Measurements from ENCODE around the gene ZRANB1. TPM values are rescaled to one million over a fixed set of nuclear protein-coding genes. Genes with fewer than 3 reads are reported as not detected.

Gene ZRANB1
- total RNA-seq = 10 to 100 TPM in 1 of 2 experiments, 1 to 10 TPM in 1; 9.8 to 11.5 TPM

GRCh38 chr10:124941823-124942222 is at the start of gene ZRANB1:
Gene ZRANB1 (plus strand): TSS chr10:124942123. CDS start chr10:124942494, 371 bp downstream.
- Mint-ChIP-seq H3K9me3 (ENCODE audit: low read depth) (no peaks in the 10 kb centered on the region), H3K4me1 (peaks cover 14% of the 10 kb centered on the region), H3K27me3 (no peaks in the 10 kb centered on the region), H3K27ac (no peak within 1 kb of the TSS), H3K36me3 (peaks cover 6% of the 10 kb centered on the region), H3K4me3 (no peak within 1 kb of the TSS)
- DNase-seq = no peak
- ATAC-seq = no peak
- CTCF ChIA-PET = no interaction called here

DNA sequence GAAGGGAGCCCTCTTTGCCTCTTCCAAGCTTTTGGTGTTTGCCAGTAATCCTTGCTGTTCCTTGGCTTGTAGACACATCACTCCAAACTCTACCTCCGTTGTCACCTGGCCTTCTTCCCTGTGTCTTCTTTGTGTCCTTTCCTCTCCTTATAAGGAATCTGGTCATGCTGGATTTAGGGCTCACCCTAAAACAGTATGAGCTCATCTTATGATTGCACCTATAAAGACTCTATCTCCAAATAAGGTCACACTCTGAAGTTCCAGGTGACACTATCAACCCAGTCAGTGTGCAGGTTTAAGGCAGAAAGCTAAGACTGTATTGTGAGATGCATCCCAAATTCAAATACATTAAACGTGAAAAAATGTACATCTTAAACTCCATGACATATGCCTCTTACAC is 49.0 kb upstream of the ZRANB1 start:
- ATAC-seq (no peak), DNase-seq (no peak)
- CTCF ChIA-PET = no interaction called here
- H3K27me3 Mint-ChIP-seq = peaks cover 12% of the 10 kb centered on the region
- no peaks in the 10 kb centered on the region for H3K36me3 Mint-ChIP-seq
- H3K4me3 Mint-ChIP-seq = no peak overlapping the region
- H3K4me1 Mint-ChIP-seq = no peaks in the 10 kb centered on the region
- no peaks in the 10 kb centered on the region for H3K9me3 Mint-ChIP-seq (ENCODE audit: low read depth)
- H3K27ac Mint-ChIP-seq = no peak overlapping the region

GRCh38 chr10:124894569-124895215 is 47.2 kb upstream of the ZRANB1 start:
- ATAC-seq (no peak), DNase-seq (no peak)
- Mint-ChIP-seq H3K27me3 (peaks cover 19% of the 10 kb centered on the region), H3K4me1 (no peaks in the 10 kb centered on the region), H3K27ac (no peak overlapping the region), H3K9me3 (ENCODE audit: low read depth) (no peaks in the 10 kb centered on the region), H3K36me3 (no peaks in the 10 kb centered on the region), H3K4me3 (no peak overlapping the region)
- CTCF ChIA-PET = no interaction called here

DNA sequence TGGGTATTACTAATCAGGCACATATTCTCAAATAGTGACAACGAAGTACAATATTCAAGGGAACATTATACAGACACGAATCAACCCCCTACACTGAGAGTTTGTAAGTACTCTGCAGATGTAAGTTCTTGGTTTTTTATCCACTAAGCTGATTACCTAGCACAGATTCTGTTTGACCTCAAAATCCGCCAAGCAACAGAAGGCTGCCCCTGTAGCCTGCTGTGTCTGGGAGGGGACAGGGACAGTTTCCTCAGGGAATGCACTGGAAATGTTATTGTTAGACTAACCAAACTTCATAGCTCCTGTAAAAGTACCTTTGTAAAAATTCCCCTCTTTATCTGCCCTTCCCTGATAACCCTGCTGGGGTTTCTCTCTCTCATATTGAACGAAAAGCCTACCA is 45.2 kb upstream of the ZRANB1 start:
- Mint-ChIP-seq H3K27ac (no peak overlapping the region), H3K4me3 (no peak overlapping the region), H3K9me3 (ENCODE audit: low read depth) (no peaks in the 10 kb centered on the region), H3K36me3 (no peaks in the 10 kb centered on the region), H3K4me1 (no peaks in the 10 kb centered on the region), H3K27me3 (peaks cover 25% of the 10 kb centered on the region)
- DNase-seq (no peak), ATAC-seq (no peak)
- CTCF ChIA-PET = no interaction called here

- DNase-seq = no peak
- H3K27ac Mint-ChIP-seq = no peak overlapping the region
- ATAC-seq = no peak
- peaks cover 34% of the 10 kb centered on the region for H3K27me3 Mint-ChIP-seq
- H3K4me1 Mint-ChIP-seq = no peaks in the 10 kb centered on the region
- no peak overlapping the region for H3K4me3 Mint-ChIP-seq
- CTCF ChIA-PET = interaction anchor here (0.6 to 1.2 kb wide), 3 partner anchors 9 to 385 kb away, joined by 3 to 6 read pairs (median 3); no protein-coding TSS in a partner anchor
- H3K36me3 Mint-ChIP-seq = no peaks in the 10 kb centered on the region
- no peaks in the 10 kb centered on the region for H3K9me3 Mint-ChIP-seq (ENCODE audit: low read depth)
These were observed 43.5 kb upstream of the ZRANB1 start for GRCh38 chr10:124898471-124898870.

- no peak for ATAC-seq
- Mint-ChIP-seq H3K4me3 (no peak overlapping the region), H3K27ac (no peak overlapping the region), H3K36me3 (no peaks in the 10 kb centered on the region), H3K9me3 (ENCODE audit: low read depth) (no peaks in the 10 kb centered on the region), H3K27me3 (peaks cover 36% of the 10 kb centered on the region), H3K4me1 (no peaks in the 10 kb centered on the region)
- DNase-seq = no peak
- CTCF ChIA-PET = interaction anchor here (0.8 kb wide), 1 partner anchor 386 kb away, joined by 3 read pairs; no protein-coding TSS in a partner anchor
These were observed 42.8 kb upstream of the ZRANB1 start for GRCh38 chr10:124899151-124899550.

DNA sequence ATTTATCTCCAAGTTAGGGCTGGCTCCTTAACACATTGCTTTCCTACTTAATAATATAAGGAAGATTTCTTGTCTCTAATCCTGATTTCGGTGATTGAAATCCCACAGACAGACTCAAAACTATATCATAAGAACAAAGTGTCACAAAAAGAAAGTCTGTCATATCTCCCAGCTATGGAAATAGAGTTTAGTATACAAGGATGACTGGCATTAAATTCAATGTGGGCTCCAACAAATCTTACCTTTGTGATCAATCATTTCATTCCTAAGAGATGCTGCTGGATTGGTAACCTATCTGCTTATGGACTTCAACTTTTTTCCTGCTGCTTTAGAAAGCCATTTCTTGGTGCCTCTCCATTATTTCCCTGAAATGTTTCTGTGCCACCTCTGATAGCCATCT is 39.5 kb upstream of the ZRANB1 start:
- Mint-ChIP-seq H3K4me1 (no peaks in the 10 kb centered on the region), H3K36me3 (no peaks in the 10 kb centered on the region), H3K27ac (no peak overlapping the region), H3K4me3 (no peak overlapping the region), H3K9me3 (ENCODE audit: low read depth) (no peaks in the 10 kb centered on the region), H3K27me3 (peaks cover 29% of the 10 kb centered on the region)
- no peak for ATAC-seq
- DNase-seq = no peak
- CTCF ChIA-PET = no interaction called here

GRCh38 chr10:124903111-124903510 is 38.8 kb upstream of the ZRANB1 start:
- Mint-ChIP-seq H3K9me3 (ENCODE audit: low read depth) (no peaks in the 10 kb centered on the region), H3K4me1 (no peaks in the 10 kb centered on the region), H3K27ac (no peak overlapping the region), H3K36me3 (no peaks in the 10 kb centered on the region), H3K4me3 (no peak overlapping the region), H3K27me3 (peaks cover 29% of the 10 kb centered on the region)
- CTCF ChIA-PET = no interaction called here
- ATAC-seq = no peak
- DNase-seq = peak; percentile 8

- H3K4me3 Mint-ChIP-seq = no peak overlapping the region
- no peaks in the 10 kb centered on the region for H3K36me3 Mint-ChIP-seq
- DNase-seq (peak; percentile 18), ATAC-seq (no peak)
- CTCF ChIA-PET = no interaction called here
- H3K27me3 Mint-ChIP-seq = peaks cover 27% of the 10 kb centered on the region
- H3K27ac Mint-ChIP-seq = no peak overlapping the region
- H3K4me1 Mint-ChIP-seq = no peaks in the 10 kb centered on the region
- no peaks in the 10 kb centered on the region for H3K9me3 Mint-ChIP-seq (ENCODE audit: low read depth)
These were observed 37.1 kb upstream of the ZRANB1 start for GRCh38 chr10:124904796-124905195.

- no peaks in the 10 kb centered on the region for H3K9me3 Mint-ChIP-seq (ENCODE audit: low read depth)
- no peaks in the 10 kb centered on the region for H3K4me1 Mint-ChIP-seq
- no peak for DNase-seq
- no peaks in the 10 kb centered on the region for H3K36me3 Mint-ChIP-seq
- H3K27ac Mint-ChIP-seq = no peak overlapping the region
- no peak overlapping the region for H3K4me3 Mint-ChIP-seq
- CTCF ChIA-PET = interaction anchor here (0.9 kb wide), 1 partner anchor 9 kb away, joined by 3 read pairs; no protein-coding TSS in a partner anchor
- no peak for ATAC-seq
- peaks cover 30% of the 10 kb centered on the region for H3K27me3 Mint-ChIP-seq
These were observed 35.3 kb upstream of the ZRANB1 start for GRCh38 chr10:124906551-124907001.

GRCh38 chr10:124909563-124909962 is 32.4 kb upstream of the ZRANB1 start:
- peaks cover 21% of the 10 kb centered on the region for H3K27me3 Mint-ChIP-seq

DNA sequence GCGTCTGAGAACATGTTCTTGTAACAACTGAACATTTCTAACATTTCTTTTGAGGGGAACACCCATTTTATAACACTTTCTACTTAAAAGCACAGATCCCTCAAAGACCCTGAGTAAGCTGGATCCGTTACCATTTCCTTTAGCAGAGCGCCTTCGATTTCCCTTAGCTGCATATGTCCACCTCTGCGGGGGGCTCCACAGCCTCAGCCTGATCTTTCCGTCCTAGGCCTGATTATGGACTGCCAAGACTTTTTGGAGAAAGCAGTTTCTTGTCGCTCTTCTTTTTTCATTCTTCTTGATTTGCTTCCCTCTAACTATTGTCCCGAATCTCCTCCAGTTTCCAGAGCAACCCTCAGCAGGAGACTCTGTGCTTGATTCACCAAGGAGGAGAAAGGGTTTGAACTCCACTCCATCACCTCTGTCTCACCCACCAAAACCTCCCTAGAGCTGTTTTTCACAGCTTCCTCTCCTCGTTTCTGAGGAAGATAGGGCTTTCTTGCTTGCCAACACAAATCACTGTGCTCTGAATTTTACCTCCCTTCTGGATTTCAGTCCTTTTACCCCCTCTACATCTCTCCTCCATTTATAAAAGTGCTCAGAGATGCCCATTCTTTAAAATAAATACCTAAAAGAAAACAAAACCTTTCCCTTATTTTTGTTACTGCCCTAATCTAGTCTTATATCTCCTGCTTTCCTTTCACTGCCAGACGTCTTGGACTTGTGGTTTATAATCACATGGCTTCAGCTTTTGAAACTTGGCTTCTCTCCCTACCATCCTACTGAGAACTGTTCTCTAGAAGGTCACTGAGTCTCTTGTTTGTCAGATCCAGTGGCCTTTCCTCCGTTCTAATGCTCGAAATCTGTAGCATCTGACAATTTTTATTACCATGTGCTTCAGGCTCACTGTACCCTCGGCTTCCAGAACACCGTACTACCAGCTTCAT is 30.5 kb upstream of the ZRANB1 start:
- H3K4me1 Mint-ChIP-seq = peaks cover 12% of the 10 kb centered on the region
- no peaks in the 10 kb centered on the region for H3K36me3 Mint-ChIP-seq
- peaks cover 21% of the 10 kb centered on the region for H3K27me3 Mint-ChIP-seq
- H3K4me3 Mint-ChIP-seq = no peak overlapping the region
- H3K9me3 Mint-ChIP-seq (ENCODE audit: low read depth) = no peaks in the 10 kb centered on the region
- no peak overlapping the region for H3K27ac Mint-ChIP-seq
- CTCF ChIA-PET = no interaction called here
- ATAC-seq (no peak), DNase-seq (no peak)

More at GRCh38 chr10:124909563-124909962, 32.4 kb upstream of the ZRANB1 start:
- CTCF ChIA-PET = no interaction called here
- no peak for DNase-seq
- no peak for ATAC-seq
- Mint-ChIP-seq H3K36me3 (no peaks in the 10 kb centered on the region), H3K4me3 (no peak overlapping the region), H3K27ac (no peak overlapping the region), H3K9me3 (ENCODE audit: low read depth) (no peaks in the 10 kb centered on the region), H3K4me1 (peaks cover 5% of the 10 kb centered on the region)

GRCh38 chr10:124912101-124912886 is 29.6 kb upstream of the ZRANB1 start:
- Mint-ChIP-seq H3K27ac (no peak overlapping the region), H3K9me3 (ENCODE audit: low read depth) (no peaks in the 10 kb centered on the region), H3K4me1 (peaks cover 12% of the 10 kb centered on the region), H3K4me3 (no peak overlapping the region), H3K27me3 (peaks cover 21% of the 10 kb centered on the region), H3K36me3 (no peaks in the 10 kb centered on the region)
- CTCF ChIA-PET = no interaction called here
- DNase-seq (no peak), ATAC-seq (no peak)

Data from activated CD8-positive, alpha-beta memory T cell treated with anti-CD3 and anti-CD28 coated beads, Interleukin-2, amount 10 ng/mL, durations not matched to agents 7 days and 5 days (primary cell).